Ishikawa (cell line): ENCODE data around the gene TUBB6.

Experiments used
- CEBPB ChIP-seq: IDR thresholded peaks from 2 replicates; pipeline ENCODE4 v1.6.1; 2012
- CREB1 ChIP-seq: IDR thresholded peaks from 2 replicates; pipeline ENCODE4 v1.6.1; 2012; ENCODE audit warnings: low read depth
- EGR1 ChIP-seq: IDR thresholded peaks from 2 replicates; pipeline ENCODE4 v1.6.1; 2012
- EP300 ChIP-seq: IDR thresholded peaks from 2 replicates; pipeline ENCODE4 v1.6.1; 2012; ENCODE audit warnings: borderline replicate concordance
- RAD21 ChIP-seq: IDR thresholded peaks from 2 replicates; pipeline ENCODE4 v1.6.1; 2012; ENCODE audit warnings: low read depth
- REST ChIP-seq: IDR thresholded peaks from 2 replicates; pipeline ENCODE4 v1.6.1; 2012; ENCODE audit warnings: low read depth, mild to moderate bottlenecking
- TAF1 ChIP-seq: IDR thresholded peaks from 2 replicates; pipeline ENCODE4 v1.6.1; 2012; ENCODE audit warnings: low read depth, mild to moderate bottlenecking
- TCF12 ChIP-seq: IDR thresholded peaks from 2 replicates; pipeline ENCODE4 v1.6.1; 2012; ENCODE audit warnings: low read depth
- TEAD4 ChIP-seq: IDR thresholded peaks from 2 replicates; pipeline ENCODE4 v1.6.1; 2012
- YY1 ChIP-seq: IDR thresholded peaks from 2 replicates; pipeline ENCODE4 v1.6.1; 2012; ENCODE audit warnings: low read depth
- ZBTB7A ChIP-seq: IDR thresholded peaks from 2 replicates; pipeline ENCODE4 v1.6.1; 2012; ENCODE audit warnings: low read depth

- TF ChIP-seq TAF1 (no peak), YY1 (no peak), TEAD4 (no peak), CEBPB (no peak), REST (no peak), EP300 (no peak), CREB1 (no peak), RAD21 (no peak), EGR1 (no peak), ZBTB7A (no peak), TCF12 (no peak)
Observed at GRCh38 chr18:12330766-12331165, 22.7 kb downstream of the TUBB6 start.
